GM19468 (cell line): ENCODE results near the gene SOX12.

Experiments used
- ATAC-seq: cut with Tn5 transposase; IDR thresholded peaks from one replicate; pipeline ENCODE4 v1.9.1; 2021; ENCODE audit warnings: mild to moderate bottlenecking, moderate library complexity, moderate number of reproducible peaks; ENCODE audit not compliant: unreplicated experiment; ENCODE audit errors: extremely low read depth

The SOX12 gene

DNA sequence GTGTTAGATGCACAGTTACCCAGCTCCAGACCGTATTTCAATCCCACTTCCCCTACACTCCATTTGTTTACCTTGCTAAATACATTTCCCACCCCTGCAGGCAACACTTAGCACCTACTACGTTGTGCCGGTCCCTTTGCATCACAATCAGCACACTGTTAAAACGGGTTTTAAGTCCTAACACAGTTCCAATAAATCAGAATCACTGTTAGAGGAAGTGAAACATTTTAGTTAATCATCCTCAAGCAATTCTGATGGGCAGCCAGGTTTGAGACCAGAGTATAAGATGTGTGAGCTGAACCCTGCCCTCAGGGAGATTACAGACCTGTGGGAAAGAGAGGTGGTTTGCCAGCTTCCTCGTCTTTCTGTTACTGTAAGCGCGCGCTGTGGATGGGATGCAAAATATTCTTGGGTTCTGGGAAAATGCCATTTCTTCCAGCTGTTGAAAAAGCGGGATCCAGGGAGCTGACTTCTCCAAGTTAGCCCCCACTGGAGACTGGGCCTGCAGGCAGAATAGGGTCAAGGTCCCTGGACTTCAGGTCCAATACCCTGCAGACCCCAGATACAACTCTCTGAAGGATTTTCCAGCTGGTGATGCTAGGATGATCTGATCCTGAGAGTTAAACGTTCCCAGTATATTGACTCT, 24.9 kb upstream of the SOX12 start:
- ATAC-seq, result no peak

DNA sequence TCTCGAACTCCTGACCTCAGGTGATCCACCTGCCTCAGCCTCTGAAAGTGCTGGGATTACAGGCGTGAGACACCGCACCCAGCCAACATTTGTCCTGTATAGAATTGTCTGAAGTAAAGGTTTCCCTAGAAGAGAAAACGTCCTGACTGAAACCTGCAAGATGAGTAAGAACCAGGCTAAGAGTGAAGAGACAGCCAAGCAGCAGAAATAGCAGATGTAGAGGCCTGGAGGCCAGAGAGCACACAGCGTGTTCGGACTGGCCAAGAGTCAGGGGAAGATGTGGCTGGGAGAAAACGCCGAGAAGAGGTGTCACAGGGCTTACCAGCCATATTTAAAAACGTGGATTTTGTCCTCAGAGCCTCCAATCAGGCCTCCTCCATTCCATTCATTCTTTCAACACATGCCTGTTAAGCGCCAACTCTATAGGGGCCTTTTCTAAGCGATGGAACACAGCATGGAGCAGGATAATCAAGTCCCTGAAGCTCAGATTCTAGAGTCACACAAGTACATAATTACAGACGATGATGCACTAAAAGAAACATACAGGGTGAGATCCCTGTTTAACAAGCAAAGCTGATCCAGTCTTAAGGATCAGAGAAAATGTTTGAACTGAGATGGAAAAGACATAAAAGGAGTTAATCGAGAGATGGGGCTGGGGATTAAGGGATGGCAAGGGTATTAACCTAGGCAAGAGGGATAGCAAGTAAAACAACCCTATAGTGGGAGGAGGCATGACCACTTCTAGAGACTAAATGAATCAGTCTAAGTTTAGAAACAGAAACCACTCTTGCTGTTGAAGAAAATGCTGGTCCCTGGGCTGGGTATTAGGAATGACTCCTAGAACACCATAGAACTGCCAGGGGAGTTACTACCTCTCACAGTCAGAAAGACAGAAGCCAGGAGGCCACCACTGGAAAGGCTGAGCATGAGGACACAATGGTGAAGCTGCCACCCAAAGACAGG, 23.2 kb upstream of the SOX12 start:
- ATAC-seq, result no peak

DNA sequence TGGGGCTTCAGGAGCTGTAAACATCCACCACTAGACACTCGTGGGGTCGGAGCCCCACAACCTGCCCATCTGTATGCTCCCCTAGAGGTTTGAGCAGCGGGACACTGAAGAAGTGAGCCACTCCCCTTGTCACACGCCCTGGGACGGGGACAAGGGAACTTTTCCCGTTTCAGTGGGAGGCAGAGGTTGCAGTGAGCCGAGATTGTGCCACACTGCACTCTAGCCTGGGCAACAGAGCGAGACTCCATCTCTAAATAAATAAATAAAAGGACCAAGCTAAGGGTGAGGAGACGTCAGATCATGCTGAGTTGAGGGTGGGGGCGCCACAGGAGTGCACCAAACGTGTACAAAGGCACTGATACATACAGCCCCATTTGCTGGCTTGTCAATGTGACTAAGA, 19.6 kb upstream of the SOX12 start:
- ATAC-seq, result no peak

DNA sequence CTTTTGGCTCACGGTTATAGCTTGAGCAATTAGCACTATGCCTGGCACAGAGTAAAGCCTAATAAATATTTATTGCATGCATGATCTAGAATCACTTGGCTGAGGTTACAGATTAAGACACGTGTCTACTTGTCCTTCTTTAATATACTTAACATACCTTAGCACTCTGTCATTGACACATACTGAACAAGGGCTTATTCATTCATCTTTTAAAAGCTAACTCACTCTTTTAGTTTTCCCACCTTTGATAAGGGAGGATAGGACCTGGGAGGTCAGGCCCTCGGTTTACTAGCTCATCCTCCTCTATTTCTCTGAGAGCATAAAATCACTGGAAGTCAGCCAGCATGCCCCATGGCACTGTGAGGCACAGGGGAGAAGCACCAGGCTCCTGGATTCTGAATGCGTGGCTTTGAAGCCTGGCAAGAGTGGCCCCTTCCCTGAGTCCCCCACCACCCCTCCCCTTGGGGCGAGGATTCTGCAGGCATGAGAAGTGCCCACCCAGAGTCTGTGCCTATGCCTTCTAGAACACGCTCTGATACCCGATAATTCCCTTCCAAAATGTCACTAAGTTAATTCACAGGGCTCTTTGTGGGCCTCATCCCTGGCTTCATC, 16.8 kb upstream of the SOX12 start:
- no peak for ATAC-seq

DNA sequence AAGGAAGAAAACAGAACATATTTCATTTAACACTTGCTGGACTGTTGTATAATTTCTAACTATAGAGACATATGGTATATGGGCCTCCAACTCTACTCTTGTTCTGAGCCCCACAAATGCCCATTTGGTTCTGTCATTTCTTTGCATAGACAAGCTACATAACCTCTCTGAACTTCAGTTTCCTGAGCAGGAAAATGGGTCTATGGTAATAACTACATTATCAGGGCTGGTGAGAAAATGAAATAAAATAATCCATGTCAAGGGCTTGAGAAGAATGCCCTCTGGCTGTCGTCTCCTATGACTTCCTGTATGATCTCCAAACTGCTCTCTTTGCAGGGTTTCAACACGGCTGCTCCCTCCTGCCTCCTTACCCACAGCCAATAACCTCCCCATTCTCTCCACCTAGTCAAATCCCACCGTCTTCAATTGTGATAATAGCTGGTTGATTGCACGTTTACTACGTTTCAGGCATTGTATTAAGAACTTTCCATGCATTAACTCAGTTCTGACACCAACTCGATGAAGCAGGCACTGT, 16.0 kb upstream of the SOX12 start:
- no peak for ATAC-seq

DNA sequence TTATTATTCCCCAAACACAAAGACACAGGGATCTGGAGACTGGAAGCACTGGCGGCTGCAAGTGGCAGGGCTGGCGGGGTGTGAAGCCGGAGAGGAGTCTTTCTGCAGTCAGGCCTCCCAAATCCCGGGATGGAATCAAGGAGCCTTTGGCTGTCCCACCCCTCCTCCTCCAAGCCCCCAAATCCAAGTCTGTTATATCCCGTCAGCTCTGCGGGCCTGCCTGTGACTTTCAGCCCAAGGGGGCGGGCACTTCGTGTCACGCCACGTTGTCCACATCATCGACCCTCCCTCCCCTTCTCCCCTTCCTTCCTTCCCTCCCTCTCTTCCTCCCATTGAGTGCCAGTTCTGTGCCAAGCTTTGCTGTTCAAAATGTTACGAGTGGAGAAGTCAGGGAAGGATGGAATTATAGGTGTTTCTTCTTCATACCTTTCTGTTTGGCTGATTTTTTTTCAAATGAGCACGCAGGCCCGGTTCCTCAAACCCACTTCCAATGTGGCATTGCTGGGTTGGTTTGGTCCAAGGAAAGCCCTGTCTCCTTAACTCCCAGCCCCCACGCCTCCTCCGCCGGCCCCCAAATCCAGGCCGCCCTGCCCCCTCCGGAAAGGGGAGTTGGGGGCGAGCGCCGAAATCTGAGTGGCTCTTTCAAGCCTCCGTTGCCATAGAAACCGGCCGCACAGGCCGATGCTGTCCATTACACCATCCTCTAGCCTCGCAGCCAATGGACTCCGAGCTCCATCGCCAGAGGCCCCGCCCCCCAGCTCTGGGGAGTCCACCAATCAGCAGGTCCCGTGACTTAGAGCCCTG, 15.3 kb upstream of the SOX12 start:
- ATAC-seq, result peak; percentile 88

DNA sequence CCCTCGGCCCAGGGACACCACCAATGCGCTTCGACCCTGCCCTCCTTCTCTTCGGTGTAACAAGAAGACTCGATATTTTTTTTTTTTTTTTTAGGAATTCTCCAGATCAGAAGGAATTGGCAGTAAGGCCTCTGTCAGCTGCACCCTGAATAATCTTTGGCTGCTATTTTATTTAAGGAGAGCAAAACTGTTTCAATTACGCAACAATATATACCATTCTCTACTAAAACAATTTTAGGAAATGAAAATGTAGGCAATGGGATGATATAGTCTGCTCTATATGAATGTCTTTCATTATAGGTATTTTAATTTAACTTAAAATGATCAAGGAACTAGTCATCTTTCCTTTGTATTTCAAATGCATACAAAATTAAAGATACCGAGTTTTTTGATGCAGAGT, 14.7 kb upstream of the SOX12 start:
- ATAC-seq, result no peak

DNA sequence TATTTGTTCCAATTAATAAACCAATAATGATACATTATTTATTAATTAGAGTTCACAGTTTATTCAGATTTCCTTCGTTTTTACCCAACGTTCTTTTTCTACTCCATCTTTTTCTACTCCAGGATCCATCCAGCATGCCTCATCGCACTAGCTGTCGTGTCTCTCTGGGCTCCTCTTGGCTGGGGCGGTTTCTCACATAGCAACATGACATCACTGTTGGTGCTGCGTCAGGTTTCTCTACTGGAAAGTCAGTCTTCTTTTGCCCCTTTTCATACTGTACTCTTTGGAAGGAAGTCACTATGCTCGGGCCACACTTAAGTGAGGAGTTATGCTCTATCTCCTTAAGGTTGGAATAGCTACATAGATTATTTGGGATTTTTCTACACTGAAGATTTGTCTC, 13.7 kb upstream of the SOX12 start:
- ATAC-seq, result no peak

DNA sequence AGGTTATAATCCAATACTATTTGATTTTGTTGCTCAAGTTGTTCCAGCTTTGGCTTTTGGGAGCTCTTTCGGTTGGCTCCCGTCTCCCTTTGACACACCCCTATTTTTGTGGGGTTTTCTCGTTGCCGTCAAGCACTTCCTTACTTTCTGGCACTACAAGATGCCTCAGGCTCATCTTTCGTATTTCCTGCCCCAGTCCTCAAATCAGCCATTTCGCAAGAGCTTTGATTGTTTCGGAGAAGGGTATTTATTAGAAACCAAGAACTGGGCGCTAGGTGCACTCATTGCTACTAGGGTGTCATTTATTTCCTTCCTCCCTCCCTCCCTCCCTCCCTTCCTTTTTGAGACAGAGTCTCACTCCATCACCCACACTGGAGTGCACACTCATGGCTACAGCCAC, 13.3 kb upstream of the SOX12 start:
- ATAC-seq, result no peak

DNA sequence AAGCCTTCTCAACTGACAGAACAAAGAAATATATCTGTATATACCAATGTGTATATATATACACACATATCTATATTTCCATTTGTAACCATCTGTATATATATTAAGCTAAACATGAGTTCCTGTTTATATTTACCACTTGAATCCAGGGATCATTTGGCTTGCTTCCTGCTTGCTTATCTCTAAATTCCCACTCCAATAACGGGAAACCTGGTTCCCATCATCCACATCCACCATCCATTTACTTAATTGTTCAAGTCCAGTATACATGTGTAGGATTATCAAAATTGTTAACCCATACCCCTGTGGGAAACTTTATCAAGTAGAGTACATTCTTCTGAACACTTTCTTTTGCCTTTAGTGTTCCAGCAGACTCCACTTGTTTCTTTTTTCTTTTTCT, 12.5 kb upstream of the SOX12 start:
- no peak for ATAC-seq

DNA sequence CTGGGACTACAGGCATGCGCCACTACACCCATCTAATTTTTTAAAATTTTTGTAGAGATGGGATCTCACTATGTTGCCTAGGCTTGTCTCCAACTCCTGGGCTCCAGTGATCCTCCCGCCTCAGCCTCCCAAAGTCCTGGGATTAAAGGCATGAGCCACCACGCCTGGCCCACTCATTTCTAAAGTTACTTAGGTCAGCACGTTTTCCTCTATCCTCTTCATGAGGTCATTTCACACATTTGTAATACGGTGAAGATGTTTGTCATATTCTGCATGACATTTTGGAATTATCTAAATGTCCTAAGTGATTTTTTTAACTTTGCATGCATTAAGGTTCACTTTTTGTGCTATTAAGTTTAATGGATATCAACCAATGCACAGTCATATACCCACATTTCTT, 11.9 kb upstream of the SOX12 start:
- ATAC-seq, result no peak

DNA sequence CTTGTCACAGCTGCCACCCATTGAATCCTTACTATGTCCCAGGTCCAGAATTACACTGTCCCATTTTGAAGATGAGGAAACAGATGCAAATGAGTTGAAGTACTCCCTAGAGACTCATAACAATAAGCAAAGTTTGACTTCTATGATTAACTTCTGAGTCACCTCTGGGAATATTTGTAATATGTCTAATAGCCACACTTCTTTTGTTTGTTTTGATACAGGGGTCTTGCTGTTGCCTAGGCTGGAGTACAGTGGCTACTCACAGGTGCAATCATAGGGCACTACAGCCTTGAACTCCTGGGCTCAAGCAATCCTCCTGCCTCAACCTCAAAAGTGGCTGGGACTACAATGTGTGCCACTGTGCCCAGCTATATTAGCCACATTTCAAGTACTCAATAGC, 11.4 kb upstream of the SOX12 start:
- ATAC-seq, result no peak

DNA sequence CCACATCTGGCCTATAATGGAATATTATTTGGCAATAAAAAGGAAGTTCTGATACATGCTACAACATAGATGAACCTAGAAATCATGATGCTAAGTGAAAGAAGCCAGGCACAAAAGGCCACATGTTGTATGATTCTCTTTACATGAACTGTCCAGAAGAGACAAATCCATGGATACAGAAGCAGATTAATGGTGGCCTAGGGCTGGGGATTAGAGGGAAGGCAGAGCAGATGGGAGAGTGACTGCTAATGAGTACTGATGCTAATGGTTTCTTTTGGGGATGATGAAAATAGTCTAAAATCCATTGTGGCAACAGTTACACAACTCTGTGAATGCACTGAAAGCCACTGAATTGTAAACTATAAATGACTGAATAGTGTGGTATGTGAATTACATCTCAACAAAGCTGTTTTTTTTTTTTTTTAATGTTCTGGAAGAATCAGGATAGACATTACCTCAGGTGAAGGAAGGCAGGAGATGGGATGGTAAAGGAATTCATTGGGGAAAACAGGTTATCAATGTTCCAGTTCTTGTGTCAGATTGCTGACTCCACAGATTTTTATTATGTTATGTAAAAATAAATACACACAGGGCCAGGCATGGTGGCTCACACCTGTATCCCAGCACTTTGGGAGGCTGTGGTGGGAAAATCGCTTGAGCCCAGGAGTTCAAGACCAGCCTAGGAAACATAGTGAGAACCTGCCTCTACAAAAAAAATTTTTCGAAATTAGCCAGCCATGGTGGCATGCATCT, 8.9 kb upstream of the SOX12 start:
- no peak for ATAC-seq

DNA sequence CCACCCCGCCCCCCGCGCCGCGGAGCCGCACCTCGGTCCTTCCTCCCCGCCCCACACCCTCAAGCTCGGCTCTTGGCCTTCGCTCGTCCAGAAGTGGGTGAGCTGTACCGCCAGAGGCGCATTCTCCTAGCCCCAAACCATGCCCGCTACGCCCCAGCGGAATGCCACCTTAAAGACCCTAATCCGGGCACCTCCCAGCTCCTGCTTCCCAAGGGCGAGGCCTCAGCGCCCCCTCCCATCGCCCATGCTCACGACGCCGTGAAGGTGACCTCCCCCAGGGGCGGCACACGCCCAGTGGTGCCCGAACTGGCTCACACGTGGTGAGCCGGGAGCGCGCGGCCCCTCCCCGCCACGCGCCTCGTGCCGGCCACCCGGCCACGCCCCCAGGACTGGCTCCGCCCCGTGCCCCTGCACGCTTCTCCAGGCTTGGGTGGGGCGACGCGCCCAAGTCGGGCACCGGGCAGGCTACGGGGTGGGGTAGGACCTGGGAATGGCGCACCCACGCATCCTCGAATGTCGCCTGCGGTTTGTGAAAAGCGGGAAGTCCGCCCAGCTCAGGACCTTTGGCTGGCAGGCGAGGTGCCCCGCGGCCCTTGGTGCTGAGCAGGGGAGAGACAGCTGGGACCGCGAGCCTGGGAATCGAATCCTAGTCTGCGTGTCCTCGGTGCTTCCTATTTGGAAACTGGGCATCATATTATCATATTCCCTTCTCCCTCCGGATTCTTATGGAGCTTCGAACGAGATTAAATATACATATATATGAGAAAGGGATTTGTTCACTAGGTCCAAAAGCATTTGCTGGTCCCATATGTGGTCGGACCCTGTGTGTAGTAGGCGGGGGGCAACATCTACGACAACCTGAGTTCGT, 941 bp upstream of the SOX12 start:
- no peak for ATAC-seq

DNA sequence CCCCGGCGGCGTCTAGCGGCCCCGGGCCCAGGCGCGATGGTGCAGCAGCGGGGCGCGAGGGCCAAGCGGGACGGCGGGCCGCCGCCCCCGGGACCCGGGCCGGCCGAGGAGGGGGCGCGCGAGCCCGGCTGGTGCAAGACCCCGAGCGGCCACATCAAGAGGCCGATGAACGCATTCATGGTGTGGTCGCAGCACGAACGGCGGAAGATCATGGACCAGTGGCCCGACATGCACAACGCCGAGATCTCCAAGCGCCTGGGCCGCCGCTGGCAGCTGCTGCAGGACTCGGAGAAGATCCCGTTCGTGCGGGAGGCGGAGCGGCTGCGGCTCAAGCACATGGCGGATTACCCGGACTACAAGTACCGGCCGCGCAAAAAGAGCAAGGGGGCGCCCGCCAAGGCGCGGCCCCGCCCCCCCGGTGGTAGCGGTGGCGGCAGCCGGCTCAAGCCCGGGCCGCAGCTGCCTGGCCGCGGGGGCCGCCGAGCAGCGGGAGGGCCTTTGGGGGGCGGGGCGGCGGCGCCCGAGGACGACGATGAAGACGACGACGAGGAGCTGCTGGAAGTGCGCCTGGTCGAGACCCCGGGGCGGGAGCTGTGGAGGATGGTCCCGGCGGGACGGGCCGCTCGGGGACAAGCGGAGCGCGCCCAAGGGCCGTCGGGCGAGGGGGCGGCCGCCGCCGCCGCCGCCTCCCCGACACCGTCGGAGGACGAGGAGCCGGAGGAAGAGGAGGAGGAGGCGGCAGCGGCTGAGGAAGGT, 715 bp downstream of the SOX12 start:
- no peak for ATAC-seq

DNA sequence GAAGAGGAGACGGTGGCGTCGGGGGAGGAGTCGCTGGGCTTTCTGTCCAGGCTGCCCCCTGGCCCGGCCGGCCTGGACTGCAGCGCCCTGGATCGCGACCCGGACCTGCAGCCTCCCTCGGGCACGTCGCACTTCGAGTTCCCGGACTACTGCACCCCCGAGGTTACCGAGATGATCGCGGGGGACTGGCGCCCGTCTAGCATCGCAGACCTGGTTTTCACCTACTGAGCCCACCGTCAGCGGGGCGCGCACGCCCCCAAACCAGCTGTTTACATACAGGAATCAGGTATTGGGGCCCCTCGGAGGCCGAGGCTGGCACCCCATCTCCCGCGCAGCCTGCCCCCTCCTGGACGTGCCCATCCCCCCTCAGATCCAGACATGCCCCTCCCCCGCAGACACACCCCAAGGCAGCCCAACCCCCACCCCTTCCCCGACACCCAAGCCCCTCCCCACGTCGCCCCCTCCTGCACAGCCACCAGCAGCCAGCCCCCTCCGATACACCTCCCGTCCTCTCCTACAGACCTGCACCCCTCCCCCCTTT, 1.4 kb downstream of the SOX12 start:
- ATAC-seq, result no peak

DNA sequence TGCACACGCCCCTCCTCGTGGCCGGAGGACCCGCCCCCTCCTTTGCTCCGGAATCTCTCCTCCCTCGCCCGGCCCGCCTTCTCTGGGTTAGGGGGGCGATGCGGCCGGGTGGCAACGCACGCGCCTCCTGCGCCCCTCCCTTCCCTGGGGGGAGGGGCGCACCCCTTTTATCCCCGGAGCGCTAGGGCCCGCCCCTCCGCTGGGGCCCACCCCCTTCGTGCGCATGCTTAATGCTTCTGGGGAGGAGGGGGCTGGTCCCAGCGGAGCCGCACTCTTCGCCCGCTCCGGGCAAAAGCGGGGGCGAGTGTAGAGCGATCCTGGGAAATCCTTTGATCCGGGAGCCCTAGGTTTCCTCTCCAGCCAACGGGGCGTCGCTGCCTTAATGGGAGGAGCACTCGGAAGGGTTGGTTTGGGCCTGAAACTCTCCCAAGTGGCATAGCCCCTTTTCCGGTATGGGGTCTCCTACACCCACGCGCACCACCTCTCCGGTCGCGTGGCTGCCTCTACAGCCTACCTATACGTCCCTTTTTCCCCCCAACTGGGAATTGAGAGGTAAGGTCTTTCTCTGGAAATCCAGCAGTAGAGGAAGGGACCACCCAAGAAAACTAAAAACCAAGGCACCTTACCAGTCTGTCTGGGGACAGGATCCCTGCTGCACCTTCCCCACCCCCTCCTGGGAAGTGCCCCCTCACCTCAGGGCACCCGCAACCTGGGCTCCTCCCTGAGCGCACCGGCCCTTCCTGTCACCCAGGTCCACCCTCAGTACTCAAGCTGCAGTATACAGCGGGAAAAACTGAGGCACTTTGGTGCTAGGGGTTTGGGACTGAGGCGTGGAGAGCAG, 2.1 kb downstream of the SOX12 start:
- ATAC-seq, result no peak
